ES-I3 (cell line): ENCODE results near the gene TRIM65.
"Not testable (repeated sequence)": the region's sequence is repeated elsewhere in the genome, so short reads cannot be mapped to it uniquely, and the experiment has no call there.

Experiments
- H3K36me3 ChIP-seq: 2 replicates; pipeline ENCODE4 v1.6.1; 2013; ENCODE audit warnings: mild to moderate bottlenecking, low read length, control low read depth, moderate library complexity; ENCODE audit not compliant: insufficient read depth
- H3K4me1 ChIP-seq: 2 replicates; pipeline ENCODE4 v1.6.1; 2013; ENCODE audit warnings: mild to moderate bottlenecking, control low read depth, low read length; ENCODE audit not compliant: insufficient read depth
- H3K9ac ChIP-seq: 2 replicates; pipeline ENCODE4 v1.6.1; 2013; ENCODE audit warnings: low read depth, mild to moderate bottlenecking, low read length, moderate library complexity
- H3K9me3 ChIP-seq: 2 replicates; pipeline ENCODE4 v1.6.1; 2013; ENCODE audit warnings: mild to moderate bottlenecking, low read length, moderate library complexity; ENCODE audit not compliant: control insufficient read depth, insufficient read depth

The TRIM65 gene

GRCh38 chr17:75868730-75869281, 27.9 kb downstream of the TRIM65 start:
- not testable (repeated sequence) for H3K9me3 ChIP-seq, H3K9ac ChIP-seq, H3K36me3 ChIP-seq
- peaks cover 28% of the 10 kb centered on the region for H3K4me1 ChIP-seq

- peaks cover 16% of the 10 kb centered on the region; the same call in 1 of the 2 replicates for H3K4me1 ChIP-seq
- not testable (repeated sequence) for H3K36me3 ChIP-seq, H3K9ac ChIP-seq, H3K9me3 ChIP-seq
Observed at GRCh38 chr17:75865404-75866188, 31.2 kb downstream of the TRIM65 start.

- H3K4me1 ChIP-seq = peaks cover 16% of the 10 kb centered on the region; the same call in 1 of the 2 replicates
- H3K9ac ChIP-seq, H3K36me3 ChIP-seq, H3K9me3 ChIP-seq: not testable (repeated sequence)
Observed at GRCh38 chr17:75864887-75865286, 31.9 kb downstream of the TRIM65 start.

- H3K36me3 ChIP-seq = no peaks in the 10 kb centered on the region
- H3K9ac ChIP-seq = no peak overlapping the region
- peaks cover 12% of the 10 kb centered on the region; the same call in 1 of the 2 replicates for H3K4me1 ChIP-seq
- H3K9me3 ChIP-seq = no peaks in the 10 kb centered on the region
Observed at GRCh38 chr17:75864448-75864871, 32.3 kb downstream of the TRIM65 start.

GRCh38 chr17:75861927-75862317, 34.8 kb downstream of the TRIM65 start:
- Histone ChIP-seq H3K4me1 (0 out of 2 replicates have a peak, but pooled peaks cover 8% of the 10 kb centered on the region), H3K36me3 (no peaks in the 10 kb centered on the region), H3K9me3 (no peaks in the 10 kb centered on the region), H3K9ac (no peak overlapping the region)

- not testable (repeated sequence) for H3K9ac ChIP-seq
Observed at GRCh38 chr17:75859358-75859757, 37.4 kb downstream of the TRIM65 start.

GRCh38 chr17:75856062-75856756, 40.5 kb downstream of the TRIM65 start:
- Histone ChIP-seq H3K36me3 (peaks cover 4% of the 10 kb centered on the region; the same call in 1 of the 2 replicates), H3K9me3 (no peaks in the 10 kb centered on the region), H3K4me1 (peaks cover 11% of the 10 kb centered on the region), H3K9ac (peak overlapping the region; percentile 91)

More at GRCh38 chr17:75859358-75859757, 37.4 kb downstream of the TRIM65 start:
- not testable (repeated sequence) for H3K36me3 ChIP-seq, H3K4me1 ChIP-seq, H3K9me3 ChIP-seq

GRCh38 chr17:75855310-75856061, 41.3 kb downstream of the TRIM65 start, which contains the start of gene WBP2:
WBP2 (minus strand) TSS chr17:75855335; CDS start chr17:75855297, 38 bp downstream.
- peak within 1 kb of the TSS; percentile 91 for H3K9ac ChIP-seq
- no peaks in the 10 kb centered on the region for H3K9me3 ChIP-seq
- H3K4me1 ChIP-seq = peaks cover 11% of the 10 kb centered on the region
- peaks cover 5% of the 10 kb centered on the region; the same call in 1 of the 2 replicates for H3K36me3 ChIP-seq

GRCh38 chr17:75854881-75855309, 41.9 kb downstream of the TRIM65 start:
- peak overlapping the region; percentile 51 for H3K9ac ChIP-seq
- H3K36me3 ChIP-seq = peaks cover 5% of the 10 kb centered on the region; the same call in 1 of the 2 replicates
- peaks cover 11% of the 10 kb centered on the region for H3K4me1 ChIP-seq
- no peaks in the 10 kb centered on the region for H3K9me3 ChIP-seq

GRCh38 chr17:75854101-75854748, 42.5 kb downstream of the TRIM65 start:
- Histone ChIP-seq H3K9ac (peak overlapping the region; percentile 51), H3K4me1 (peaks cover 11% of the 10 kb centered on the region), H3K9me3 (no peaks in the 10 kb centered on the region), H3K36me3 (peaks cover 5% of the 10 kb centered on the region; the same call in 1 of the 2 replicates)

- no peak overlapping the region for H3K9ac ChIP-seq
- H3K4me1 ChIP-seq = peaks cover 11% of the 10 kb centered on the region
- peaks cover 5% of the 10 kb centered on the region; the same call in 1 of the 2 replicates for H3K36me3 ChIP-seq
- no peaks in the 10 kb centered on the region for H3K9me3 ChIP-seq
Observed at GRCh38 chr17:75853433-75853832, 43.3 kb downstream of the TRIM65 start.

GRCh38 chr17:75851693-75851991, 45.1 kb downstream of the TRIM65 start:
- Histone ChIP-seq H3K36me3 (peaks cover 19% of the 10 kb centered on the region), H3K4me1 (peaks cover 11% of the 10 kb centered on the region)
- H3K9ac ChIP-seq, H3K9me3 ChIP-seq: not testable (repeated sequence)

- peaks cover 11% of the 10 kb centered on the region for H3K4me1 ChIP-seq
- no peak overlapping the region for H3K9ac ChIP-seq
- no peaks in the 10 kb centered on the region for H3K9me3 ChIP-seq
- peaks cover 20% of the 10 kb centered on the region for H3K36me3 ChIP-seq
Observed at GRCh38 chr17:75850928-75851692, 45.6 kb downstream of the TRIM65 start.
